ENCODE data around the gene EMP3. TPM values are rescaled to one million over a fixed set of nuclear protein-coding genes. Genes with fewer than 3 reads are reported as not detected.
A peak's percentile ranks its signal among the peaks of the same experiment; 100 is the strongest.
"Not testable (repeated sequence)": the region's sequence is repeated elsewhere in the genome, so short reads cannot be mapped to it uniquely, and the experiment has no call there.

The EMP3 gene
- total RNA-seq, 1 experiment from 2014 or later: 77.3 TPM

DNA sequence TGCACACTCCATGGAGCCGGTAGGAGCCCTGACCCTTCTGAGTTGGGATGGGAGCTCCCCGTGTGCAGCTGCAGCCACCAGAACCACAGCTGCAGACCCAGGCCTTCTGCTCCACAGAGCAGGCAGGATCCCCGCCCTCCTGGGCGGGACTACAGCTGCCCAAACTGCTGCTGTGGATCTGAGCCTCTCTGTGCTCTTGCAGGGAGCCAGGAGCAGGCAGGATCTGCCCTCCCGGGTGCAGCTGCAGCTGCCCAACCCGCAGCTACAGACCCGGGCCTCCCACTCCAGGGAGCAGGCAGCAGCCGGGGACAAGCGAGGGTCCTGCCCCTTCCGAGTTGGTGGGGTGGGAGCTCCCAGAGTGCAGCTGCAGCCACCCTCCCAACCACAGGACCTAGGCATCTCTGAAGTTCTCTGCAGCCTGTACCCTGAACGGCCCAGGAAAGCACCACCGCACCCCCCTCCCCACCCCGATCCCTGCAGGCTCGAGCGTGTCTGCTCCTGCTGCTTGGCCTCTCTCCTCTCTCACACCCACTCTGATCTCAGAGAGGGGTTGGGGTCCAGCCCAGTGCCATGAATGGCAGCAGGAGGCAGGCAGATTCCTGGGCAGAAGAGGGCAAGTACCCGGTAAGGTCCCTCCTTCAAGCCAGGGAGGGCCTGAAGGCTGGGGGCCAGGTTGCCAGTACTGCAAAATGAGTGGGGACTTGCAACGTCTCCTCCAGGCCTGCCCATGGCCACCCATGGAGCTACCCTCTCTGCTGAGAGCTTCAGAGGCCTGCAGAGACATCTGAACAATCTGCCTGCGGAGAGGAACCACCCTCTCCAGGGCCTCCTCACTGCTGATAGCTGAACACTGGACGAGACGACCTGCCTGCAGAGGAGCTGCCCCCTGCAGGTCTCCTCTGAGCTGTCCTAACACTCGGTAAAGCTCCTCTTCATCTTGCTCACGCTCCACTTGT lies 16.4 kb upstream of the EMP3 start:
- peak; percentile 69 for DNase-seq
- no peaks in the 10 kb centered on the region for H3K27me3 ChIP-seq (ENCODE audit: low read length)
- H3K36me3 ChIP-seq (ENCODE audit: insufficient read depth, low read length): no peaks in the 10 kb centered on the region
- no peak overlapping the region for H2AFZ ChIP-seq (ENCODE audit: low read length)
- no peak overlapping the region for H3K27ac ChIP-seq (ENCODE audit: low read length)
- no peaks in the 10 kb centered on the region for H3K9me2 ChIP-seq (replicated peaks; ENCODE audit: insufficient read depth, low read length)
- no peaks in the 10 kb centered on the region for H3K79me2 ChIP-seq (ENCODE audit: low read length)
- H3K9me3 ChIP-seq (ENCODE audit: low read length): no peaks in the 10 kb centered on the region
- no peaks in the 10 kb centered on the region for H4K20me1 ChIP-seq (ENCODE audit: insufficient read depth, low read depth, low read length)
- H3K4me1 ChIP-seq (ENCODE audit: low read length): peaks cover 10% of the 10 kb centered on the region
- no peak overlapping the region for H3K9ac ChIP-seq (ENCODE audit: low read length)
- H3K4me3 ChIP-seq (ENCODE audit: low read length): no peak overlapping the region
- no peak overlapping the region for H3K4me2 ChIP-seq (ENCODE audit: low read depth, low read length, poor library complexity, severe bottlenecking)

DNA sequence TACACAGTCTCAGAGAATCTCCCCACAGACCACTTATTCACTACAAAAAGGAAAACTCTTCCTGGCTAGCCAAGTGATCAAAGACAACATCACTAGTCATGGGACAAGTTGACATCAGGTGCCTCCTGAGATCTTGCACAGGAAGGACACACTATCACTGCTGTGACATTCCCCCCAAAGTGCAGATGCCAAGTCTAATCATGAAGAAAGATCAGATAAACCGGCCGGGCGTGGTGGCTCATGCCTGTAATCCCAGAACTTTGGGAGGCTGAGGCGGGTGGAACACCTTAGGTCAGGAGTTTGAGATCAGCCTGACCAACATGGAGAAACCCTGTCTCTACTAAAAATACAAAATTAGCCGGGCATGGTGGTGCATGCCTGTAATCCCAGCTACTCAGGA lies 15.6 kb upstream of the EMP3 start:
- not testable (repeated sequence) for DNase-seq; H3K27ac ChIP-seq (ENCODE audit: low read length); H4K20me1 ChIP-seq (ENCODE audit: insufficient read depth, low read depth, low read length); H3K27me3 ChIP-seq (ENCODE audit: low read length); H3K9me2 ChIP-seq (replicated peaks; ENCODE audit: insufficient read depth, low read length); H3K4me1 ChIP-seq (ENCODE audit: low read length); H2AFZ ChIP-seq (ENCODE audit: low read length); H3K79me2 ChIP-seq (ENCODE audit: low read length); H3K4me3 ChIP-seq (ENCODE audit: low read length); H3K9ac ChIP-seq (ENCODE audit: low read length); H3K4me2 ChIP-seq (ENCODE audit: low read depth, low read length, poor library complexity, severe bottlenecking); H3K9me3 ChIP-seq (ENCODE audit: low read length); H3K36me3 ChIP-seq (ENCODE audit: insufficient read depth, low read length)

DNA sequence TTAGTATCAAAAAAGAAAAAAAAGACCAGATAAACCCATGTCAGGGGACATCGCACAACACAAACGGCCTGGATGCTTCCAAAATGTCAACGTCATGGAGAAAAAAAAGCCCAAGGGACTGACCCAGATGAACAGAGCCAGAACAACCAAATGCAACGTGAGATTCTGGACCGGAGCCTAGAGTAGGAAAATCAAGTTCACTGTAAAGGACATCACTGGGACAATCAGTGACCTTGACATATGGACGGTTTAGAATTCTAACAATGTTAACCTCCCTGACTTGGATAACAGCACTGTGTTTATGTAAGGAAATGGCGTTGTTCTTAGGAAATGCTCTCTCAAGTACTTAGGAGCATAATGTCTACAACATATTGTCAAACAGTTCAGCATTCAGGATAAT lies 15.1 kb upstream of the EMP3 start:
- H4K20me1 ChIP-seq (ENCODE audit: insufficient read depth, low read depth, low read length): no peaks in the 10 kb centered on the region
- no peak overlapping the region for H2AFZ ChIP-seq (ENCODE audit: low read length)
- H3K4me1 ChIP-seq (ENCODE audit: low read length): peaks cover 10% of the 10 kb centered on the region
- H3K79me2 ChIP-seq (ENCODE audit: low read length): no peaks in the 10 kb centered on the region
- H3K9me2 ChIP-seq (replicated peaks; ENCODE audit: insufficient read depth, low read length): no peaks in the 10 kb centered on the region
- no peaks in the 10 kb centered on the region for H3K27me3 ChIP-seq (ENCODE audit: low read length)
- no peak overlapping the region for H3K4me3 ChIP-seq (ENCODE audit: low read length)
- H3K36me3 ChIP-seq (ENCODE audit: insufficient read depth, low read length): no peaks in the 10 kb centered on the region
- DNase-seq: no peak
- no peak overlapping the region for H3K4me2 ChIP-seq (ENCODE audit: low read depth, low read length, poor library complexity, severe bottlenecking)
- H3K27ac ChIP-seq (ENCODE audit: low read length): no peak overlapping the region
- no peak overlapping the region for H3K9ac ChIP-seq (ENCODE audit: low read length)
- H3K9me3 ChIP-seq (ENCODE audit: low read length): no peaks in the 10 kb centered on the region

DNA sequence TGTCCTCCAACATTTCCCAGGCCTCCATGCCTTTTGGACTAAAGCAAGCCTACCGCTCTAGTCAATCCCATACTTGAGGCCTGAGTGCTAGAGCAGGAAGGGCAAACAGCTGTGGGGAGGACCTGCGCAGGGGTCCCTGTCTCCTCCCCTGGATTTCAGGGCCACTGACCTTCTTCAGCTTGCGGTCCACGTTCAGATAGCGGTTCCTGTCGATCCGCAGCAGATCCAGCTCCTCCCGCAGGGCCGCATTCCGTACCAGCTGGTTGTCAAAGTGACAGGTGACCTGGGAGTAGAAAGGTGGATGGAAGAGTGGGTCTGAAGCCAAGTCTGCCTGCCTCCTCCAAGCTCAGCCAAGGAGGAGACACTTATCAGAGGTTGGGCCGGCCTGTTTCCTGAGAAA lies 14.0 kb upstream of the EMP3 start:
- Histone ChIP-seq H3K27ac (ENCODE audit: low read length) (no peak overlapping the region), H2AFZ (ENCODE audit: low read length) (no peak overlapping the region), H3K4me1 (ENCODE audit: low read length) (peaks cover 10% of the 10 kb centered on the region), H3K9me3 (ENCODE audit: low read length) (no peaks in the 10 kb centered on the region), H3K79me2 (ENCODE audit: low read length) (no peaks in the 10 kb centered on the region), H3K27me3 (ENCODE audit: low read length) (no peaks in the 10 kb centered on the region), H3K36me3 (ENCODE audit: insufficient read depth, low read length) (no peaks in the 10 kb centered on the region), H3K9me2 (replicated peaks; ENCODE audit: insufficient read depth, low read length) (no peaks in the 10 kb centered on the region), H3K4me2 (ENCODE audit: low read depth, low read length, poor library complexity, severe bottlenecking) (no peak overlapping the region), H4K20me1 (ENCODE audit: insufficient read depth, low read depth, low read length) (no peaks in the 10 kb centered on the region), H3K9ac (ENCODE audit: low read length) (no peak overlapping the region), H3K4me3 (ENCODE audit: low read length) (no peak overlapping the region)
- DNase-seq: no peak

DNA sequence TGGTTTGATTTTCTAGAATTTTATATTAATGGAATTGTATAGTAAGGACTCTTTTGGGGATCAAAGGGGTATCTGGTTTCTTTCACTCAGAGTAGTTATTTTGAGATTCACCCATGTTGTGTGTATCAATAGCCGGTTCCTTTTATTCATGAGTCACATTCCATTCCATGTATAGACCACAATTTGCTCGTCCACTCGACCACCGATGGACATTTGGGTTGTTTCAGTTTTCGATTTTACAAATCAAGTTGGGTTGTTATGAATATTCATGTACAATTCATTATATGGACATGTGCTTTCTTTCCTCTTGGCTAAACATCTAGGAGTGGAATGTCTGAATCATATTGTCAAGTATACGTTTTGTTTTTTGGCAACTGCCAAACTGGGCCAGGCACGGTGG lies 9.6 kb upstream of the EMP3 start:
- H3K4me3 ChIP-seq (ENCODE audit: low read length): no peak overlapping the region
- no peak overlapping the region for H3K4me2 ChIP-seq (ENCODE audit: low read depth, low read length, poor library complexity, severe bottlenecking)
- no peak overlapping the region for H2AFZ ChIP-seq (ENCODE audit: low read length)
- H3K4me1 ChIP-seq (ENCODE audit: low read length): peaks cover 6% of the 10 kb centered on the region
- no peak for DNase-seq
- H3K36me3 ChIP-seq (ENCODE audit: insufficient read depth, low read length): no peaks in the 10 kb centered on the region
- no peaks in the 10 kb centered on the region for H4K20me1 ChIP-seq (ENCODE audit: insufficient read depth, low read depth, low read length)
- no peaks in the 10 kb centered on the region for H3K27me3 ChIP-seq (ENCODE audit: low read length)
- H3K9me3 ChIP-seq (ENCODE audit: low read length): no peaks in the 10 kb centered on the region
- H3K9ac ChIP-seq (ENCODE audit: low read length): no peak overlapping the region
- no peaks in the 10 kb centered on the region for H3K9me2 ChIP-seq (replicated peaks; ENCODE audit: insufficient read depth, low read length)
- no peaks in the 10 kb centered on the region for H3K79me2 ChIP-seq (ENCODE audit: low read length)
- no peak overlapping the region for H3K27ac ChIP-seq (ENCODE audit: low read length)

DNA sequence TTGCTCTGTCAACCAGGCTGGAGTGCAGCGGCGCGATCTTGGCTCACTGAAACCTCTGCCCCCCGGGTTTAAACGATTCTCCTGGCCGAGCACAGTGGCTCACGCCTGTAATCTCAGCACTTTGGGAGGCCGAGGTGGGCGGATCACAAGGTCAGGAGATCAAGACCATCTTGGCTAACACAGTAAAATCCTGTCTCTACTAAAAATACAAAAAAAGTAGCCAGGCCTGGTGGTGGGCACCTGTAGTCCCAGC lies 7.7 kb upstream of the EMP3 start:
- not testable (repeated sequence) for H3K27me3 ChIP-seq (ENCODE audit: low read length); H4K20me1 ChIP-seq (ENCODE audit: insufficient read depth, low read depth, low read length); H3K36me3 ChIP-seq (ENCODE audit: insufficient read depth, low read length)

DNA sequence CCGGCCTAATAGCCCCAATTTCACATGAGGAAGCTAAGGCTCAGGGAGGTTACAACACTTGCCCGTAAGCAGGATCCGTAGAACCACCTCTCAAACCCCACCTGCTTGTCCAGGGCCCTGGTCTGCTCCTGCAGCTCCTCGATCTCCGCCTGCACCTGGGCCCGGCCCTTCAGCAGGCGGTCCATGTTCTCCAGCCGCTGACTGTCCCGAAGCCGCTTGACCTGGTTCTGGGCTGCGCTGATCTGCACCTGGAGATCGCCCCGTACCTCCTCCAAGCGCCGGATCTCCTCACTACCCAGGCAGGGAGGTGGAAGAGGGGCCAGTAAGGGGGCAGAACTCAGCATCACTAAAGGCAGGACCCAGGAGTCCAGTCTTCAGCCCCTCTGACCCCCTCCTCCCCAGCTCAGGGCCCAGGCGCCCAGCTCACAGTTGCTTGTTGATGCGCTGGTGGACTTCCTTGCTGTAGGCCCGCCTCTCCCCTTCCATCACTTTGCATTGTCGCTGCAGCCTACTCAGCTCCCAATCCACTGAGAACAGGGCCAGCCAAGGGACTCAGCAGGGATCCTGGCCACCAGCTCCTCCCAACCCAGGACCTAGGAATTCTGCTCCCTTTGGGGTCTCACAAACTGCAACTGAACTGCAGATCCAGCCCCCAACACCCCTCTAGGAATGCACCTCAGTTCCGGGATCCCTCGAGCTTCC lies 6.9 kb upstream of the EMP3 start:
- no peaks in the 10 kb centered on the region for H3K27me3 ChIP-seq (ENCODE audit: low read length)
- no peaks in the 10 kb centered on the region for H3K36me3 ChIP-seq (ENCODE audit: insufficient read depth, low read length)
- no peak overlapping the region for H3K9ac ChIP-seq (ENCODE audit: low read length)

More for the DNA sequence above, 7.7 kb upstream of the EMP3 start:
- peaks cover 19% of the 10 kb centered on the region for H3K4me1 ChIP-seq (ENCODE audit: low read length)
- H2AFZ ChIP-seq (ENCODE audit: low read length); H3K79me2 ChIP-seq (ENCODE audit: low read length); H3K9me2 ChIP-seq (replicated peaks; ENCODE audit: insufficient read depth, low read length); H3K4me2 ChIP-seq (ENCODE audit: low read depth, low read length, poor library complexity, severe bottlenecking); H3K9me3 ChIP-seq (ENCODE audit: low read length); H3K4me3 ChIP-seq (ENCODE audit: low read length); DNase-seq; H3K27ac ChIP-seq (ENCODE audit: low read length); H3K9ac ChIP-seq (ENCODE audit: low read length): not testable (repeated sequence)

DNA sequence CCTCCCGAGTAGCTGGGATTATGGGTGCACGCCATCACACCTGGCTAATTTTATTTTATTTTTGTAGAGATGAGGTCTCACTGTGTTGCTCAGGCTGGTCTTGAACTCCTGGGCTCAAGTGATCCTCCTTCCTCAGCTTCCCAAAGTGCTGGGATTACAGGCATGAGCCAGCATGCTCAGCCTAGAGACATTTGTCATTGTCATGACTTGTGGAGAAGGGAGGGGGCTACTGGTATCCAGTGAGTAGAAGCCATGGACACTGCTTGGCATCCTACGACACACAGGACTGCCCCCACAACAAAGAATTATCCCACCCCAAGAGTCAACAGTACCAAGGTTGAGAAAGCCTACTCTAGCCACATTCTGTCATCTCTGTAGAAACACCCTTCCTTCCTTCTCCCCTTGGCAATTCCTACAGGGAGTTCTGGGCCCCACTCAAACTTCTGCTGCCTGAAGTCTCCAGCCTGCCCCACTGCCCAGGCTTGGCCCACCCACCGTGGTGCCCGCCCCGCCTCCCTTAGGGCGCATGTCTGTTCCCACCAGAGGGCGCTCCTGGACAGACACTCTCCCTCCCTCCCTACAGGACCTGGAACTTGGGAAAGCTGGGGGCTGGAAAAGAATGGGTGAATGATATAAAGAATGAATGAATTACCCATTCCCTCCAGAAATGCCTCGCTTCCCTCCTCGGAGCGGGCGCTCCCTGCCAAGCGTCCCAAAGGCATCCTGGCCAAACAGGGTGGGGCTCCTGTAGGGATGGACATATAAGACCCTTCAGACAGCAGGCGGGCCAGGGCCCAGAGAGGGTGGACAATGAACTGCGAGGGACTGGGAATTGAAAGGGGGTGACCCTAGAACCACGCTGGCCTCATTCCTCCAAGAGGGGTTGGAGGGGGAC lies 5.5 kb upstream of the EMP3 start:
- H3K36me3 ChIP-seq (ENCODE audit: insufficient read depth, low read length): no peaks in the 10 kb centered on the region
- H3K9me3 ChIP-seq (ENCODE audit: low read length): no peaks in the 10 kb centered on the region
- H3K4me3 ChIP-seq (ENCODE audit: low read length): no peak overlapping the region
- no peaks in the 10 kb centered on the region for H3K9me2 ChIP-seq (replicated peaks; ENCODE audit: insufficient read depth, low read length)
- no peaks in the 10 kb centered on the region for H3K79me2 ChIP-seq (ENCODE audit: low read length)
- H3K9ac ChIP-seq (ENCODE audit: low read length): 0 out of 2 replicates have a peak overlapping the region, but pooled peaks have one; percentile 13
- H4K20me1 ChIP-seq (ENCODE audit: insufficient read depth, low read depth, low read length): no peaks in the 10 kb centered on the region
- H2AFZ ChIP-seq (ENCODE audit: low read length): peak overlapping the region; percentile 67; the same call in 1 of the 2 replicates
- DNase-seq: peak; percentile 86
- no peaks in the 10 kb centered on the region for H3K27me3 ChIP-seq (ENCODE audit: low read length)
- peak overlapping the region; percentile 19 for H3K4me2 ChIP-seq (ENCODE audit: low read depth, low read length, poor library complexity, severe bottlenecking)
- peaks cover 23% of the 10 kb centered on the region for H3K4me1 ChIP-seq (ENCODE audit: low read length)
- no peak overlapping the region for H3K27ac ChIP-seq (ENCODE audit: low read length)

More for the DNA sequence above, 6.9 kb upstream of the EMP3 start:
- Histone ChIP-seq H4K20me1 (ENCODE audit: insufficient read depth, low read depth, low read length) (no peaks in the 10 kb centered on the region), H3K79me2 (ENCODE audit: low read length) (no peaks in the 10 kb centered on the region), H3K4me1 (ENCODE audit: low read length) (peaks cover 22% of the 10 kb centered on the region), H3K4me3 (ENCODE audit: low read length) (no peak overlapping the region), H3K4me2 (ENCODE audit: low read depth, low read length, poor library complexity, severe bottlenecking) (no peak overlapping the region), H2AFZ (ENCODE audit: low read length) (no peak overlapping the region), H3K27ac (ENCODE audit: low read length) (no peak overlapping the region), H3K9me3 (ENCODE audit: low read length) (no peaks in the 10 kb centered on the region), H3K9me2 (replicated peaks; ENCODE audit: insufficient read depth, low read length) (no peaks in the 10 kb centered on the region)
- no peak for DNase-seq
